Measurements from ENCODE around the gene ATP6V0E2.

DNA sequence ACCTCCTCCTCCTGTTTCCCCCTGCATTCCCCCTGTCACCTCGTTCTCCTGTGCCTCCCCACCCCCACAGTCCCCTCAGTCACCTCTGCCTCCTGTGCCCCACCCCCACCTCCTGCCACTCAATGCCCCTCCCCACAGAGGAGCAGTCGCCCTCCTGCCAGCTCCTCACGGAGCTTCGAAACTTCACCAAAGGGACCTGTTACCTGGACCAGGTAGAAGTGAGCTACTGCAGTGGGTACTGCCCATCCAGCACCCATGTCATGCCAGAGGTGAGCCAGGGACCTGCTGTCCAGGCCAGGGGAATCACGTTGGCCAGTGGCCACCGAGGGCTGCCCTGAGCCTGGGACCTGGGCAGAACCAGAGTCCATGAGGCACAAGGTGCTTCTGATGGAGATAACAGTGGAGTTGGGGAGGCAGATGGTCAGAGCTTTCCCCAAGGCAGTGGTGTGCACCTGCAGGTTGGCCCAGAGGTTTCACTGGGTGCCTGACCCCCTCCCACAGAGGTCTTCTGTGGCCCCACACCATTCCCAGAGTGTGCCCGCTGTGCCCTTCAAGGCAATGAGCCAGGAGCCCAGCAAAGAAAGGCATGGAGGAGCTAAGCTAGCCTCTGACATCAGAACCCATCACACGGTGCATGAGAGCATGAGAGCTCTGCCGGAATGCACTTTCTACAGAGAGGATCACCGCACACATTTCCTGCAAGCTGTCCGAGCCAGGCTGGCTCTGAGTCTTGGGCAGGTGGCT, 42.6 kb upstream of the ATP6V0E2 start:
- no peak for TF ChIP-seq EZH2phosphoT487 (IDR thresholded peaks at IDR 0.05; ENCODE audit: low read depth, severe bottlenecking, unreplicated experiment)
- TF ChIP-seq EZH2 (IDR thresholded peaks at IDR 0.05; ENCODE audit: borderline replicate concordance) = no peak
- TF ChIP-seq, protein P1, sequence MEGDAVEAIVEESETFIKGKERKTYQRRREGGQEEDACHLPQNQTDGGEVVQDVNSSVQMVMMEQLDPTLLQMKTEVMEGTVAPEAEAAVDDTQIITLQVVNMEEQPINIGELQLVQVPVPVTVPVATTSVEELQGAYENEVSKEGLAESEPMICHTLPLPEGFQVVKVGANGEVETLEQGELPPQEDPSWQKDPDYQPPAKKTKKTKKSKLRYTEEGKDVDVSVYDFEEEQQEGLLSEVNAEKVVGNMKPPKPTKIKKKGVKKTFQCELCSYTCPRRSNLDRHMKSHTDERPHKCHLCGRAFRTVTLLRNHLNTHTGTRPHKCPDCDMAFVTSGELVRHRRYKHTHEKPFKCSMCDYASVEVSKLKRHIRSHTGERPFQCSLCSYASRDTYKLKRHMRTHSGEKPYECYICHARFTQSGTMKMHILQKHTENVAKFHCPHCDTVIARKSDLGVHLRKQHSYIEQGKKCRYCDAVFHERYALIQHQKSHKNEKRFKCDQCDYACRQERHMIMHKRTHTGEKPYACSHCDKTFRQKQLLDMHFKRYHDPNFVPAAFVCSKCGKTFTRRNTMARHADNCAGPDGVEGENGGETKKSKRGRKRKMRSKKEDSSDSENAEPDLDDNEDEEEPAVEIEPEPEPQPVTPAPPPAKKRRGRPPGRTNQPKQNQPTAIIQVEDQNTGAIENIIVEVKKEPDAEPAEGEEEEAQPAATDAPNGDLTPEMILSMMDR (IDR thresholded peaks at IDR 0.05; ENCODE audit: poor library complexity) = no peak

Data from hepatocyte (in vitro differentiated cells).